Body of pancreas (tissue), 4 donors: ENCODE data around the gene RPS6KA2.

ENCODE experiments used
- CTCF ChIP-seq, 7 experiments: fragments of 450-650 bp in 4 of 7; fragments of 200-600 bp in 3 of 7; sonication (generic) in 3 of 7; IDR thresholded peaks; one replicate each; pipeline ENCODE4 v1.5.1; 2016 to 2019; ENCODE audit warnings: antibody characterized with exemption in 7 of 7
- POLR2A ChIP-seq, 3 donors: fragments of 450-650 bp; IDR thresholded peaks; one replicate each; pipeline ENCODE4 v1.6.1; 2016; ENCODE audit warnings: antibody characterized with exemption in 3 of 3, mild to moderate bottlenecking in 2 of 3

GRCh38 chr6:166647896-166648295 lies 20.8 kb upstream of the RPS6KA2 start:
- no peak for TF ChIP-seq CTCF (IDR thresholded peaks at IDR 0.05)
- no peak for TF ChIP-seq POLR2A (IDR thresholded peaks at IDR 0.05)
